K562 (cell line): Measurements from ENCODE around the gene ZNF768. TPM values are rescaled to one million over a fixed set of nuclear protein-coding genes. Genes with fewer than 3 reads are reported as not detected.

Experiments used
- ARNT ChIP-seq, 2 experiments: fragments of 450-650 bp; IDR thresholded peaks; 2 replicates each; pipeline ENCODE4 v1.6.1; 2016; ENCODE audit warnings: mild to moderate bottlenecking in 1 of 2
- CBFA2T3 ChIP-seq: fragments of 450-650 bp; IDR thresholded peaks from 2 replicates; pipeline ENCODE4 v1.6.1; 2017
- CGGBP1 ChIP-seq: fragments of 250-450 bp; sonication (Bioruptor Pico); IDR thresholded peaks from 2 replicates; pipeline ENCODE4 v1.9.0; 2021; ENCODE audit warnings: mild to moderate bottlenecking
- GTF2F1 ChIP-seq: IDR thresholded peaks from 2 replicates; pipeline ENCODE4 v1.6.1; 2011; ENCODE audit warnings: low read depth, low read length, improper control_type of control experiment
- L3MBTL2 ChIP-seq: fragments of 450-650 bp; IDR thresholded peaks from 2 replicates; pipeline ENCODE4 v1.6.1; 2016; ENCODE audit warnings: mild to moderate bottlenecking, moderate library complexity
- LEF1 ChIP-seq: fragments of 450-650 bp; IDR thresholded peaks from 2 replicates; pipeline ENCODE4 v1.6.1; 2016; ENCODE audit warnings: mild to moderate bottlenecking
- PHF21A ChIP-seq: fragments of 450-650 bp; IDR thresholded peaks from 2 replicates; pipeline ENCODE4 v1.6.1; 2017; ENCODE audit warnings: low read depth, borderline replicate concordance
- RBFOX2 ChIP-seq: fragments of 200-400 bp; formaldehyde crosslinking; IDR thresholded peaks from 2 replicates; pipeline ENCODE4 v1.6.1; 2017; ENCODE audit warnings: low read depth, mild to moderate bottlenecking, low read length, moderate library complexity
- RFX7 ChIP-seq: fragments of 250-450 bp; sonication (Bioruptor Pico); IDR thresholded peaks from 2 replicates; pipeline ENCODE4 v1.5.1; 2021; ENCODE audit warnings: mild to moderate bottlenecking
- SFPQ ChIP-seq: fragments of 200-400 bp; formaldehyde crosslinking; IDR thresholded peaks from 2 replicates; pipeline ENCODE4 v1.6.1; 2017; ENCODE audit warnings: mild to moderate bottlenecking, low read depth, low read length, moderate library complexity
- TCF3 ChIP-seq: sonication (generic); formaldehyde crosslinking; IDR thresholded peaks from 2 replicates; pipeline ENCODE4 v1.4.0; 2020; ENCODE audit warnings: mild to moderate bottlenecking, missing genetic modification reagents
- TFE3 ChIP-seq: fragments of 450-650 bp; formaldehyde crosslinking; IDR thresholded peaks from 2 replicates; pipeline ENCODE4 v1.4.0; 2020; ENCODE audit warnings: mild to moderate bottlenecking, mixed read lengths
- YY1 ChIP-seq, 3 experiments: IDR thresholded peaks; 2 replicates each; pipeline ENCODE4 v1.6.1; 2011; ENCODE audit warnings: low read length in 2 of 3, mild to moderate bottlenecking in 2 of 3, moderate library complexity in 2 of 3, borderline replicate concordance in 1 of 3, control low read depth in 1 of 3, low read depth in 1 of 3; ENCODE audit not compliant: insufficient read depth in 3 of 3, insufficient replicate concordance in 2 of 3, control insufficient read depth in 1 of 3, insufficient read length in 1 of 3; ENCODE audit errors: extremely low read depth in 1 of 3
- ZBTB34 ChIP-seq: fragments of 250-450 bp; sonication (Bioruptor Pico); IDR thresholded peaks from 2 replicates; pipeline ENCODE4 v1.8.0; 2021; ENCODE audit warnings: mild to moderate bottlenecking, moderate library complexity
- ZFX ChIP-seq: sonication (generic); formaldehyde crosslinking; IDR thresholded peaks from 2 replicates; pipeline ENCODE4 v1.8.0; 2022; ENCODE audit warnings: mild to moderate bottlenecking, missing genetic modification reagents, moderate library complexity
- ZNF121 ChIP-seq: sonication (generic); formaldehyde crosslinking; conservative IDR thresholded peaks from 2 replicates; pipeline ENCODE4 v1.8.0; 2022; ENCODE audit warnings: missing genetic modification reagents
- ZNF280B ChIP-seq: fragments of 250-450 bp; sonication (Bioruptor Pico); IDR thresholded peaks from 2 replicates; pipeline ENCODE4 v1.5.1; 2021; ENCODE audit warnings: mild to moderate bottlenecking
- ZNF316 ChIP-seq: fragments of 450-650 bp; IDR thresholded peaks from 2 replicates; pipeline ENCODE4 v1.6.1; 2016
- ZNF41 ChIP-seq: fragments of 250-450 bp; sonication (Bioruptor Pico); conservative IDR thresholded peaks from 2 replicates; pipeline ENCODE4 v1.4.0; 2020; ENCODE audit warnings: mild to moderate bottlenecking
- polyA plus RNA-seq, 8 experiments: library from polyadenylated mRNA; depleted of rRNA in 4 of 8; stranded (reverse) in 5 of 8; unstranded in 3 of 8; fragments of >200 nt; fragmentation: Nextera tagmentation in 2 of 8; fragmentation: Illumina TruSeq in 1 of 8; extraction: Ambion mirVana in 2 of 8; extraction: Trizol in 1 of 8; gene quantifications; 2 replicates each; pipeline versions ENCODE4 v1.2.1 to v1.2.3, GENCODE V29; 2011 to 2014; ENCODE audit warnings: inconsistent platforms in 1 of 8, missing spikeins in 1 of 8
- total RNA-seq, 7 experiments: library from RNA; depleted of rRNA in 6 of 7; stranded (reverse); fragments of >200 nt in 6 of 7; fragmentation: Illumina TruSeq in 2 of 7; extraction: Trizol in 2 of 7; gene quantifications; 2 replicates each; pipeline versions ENCODE4 v1.2.1 to v1.2.3, GENCODE V29; 2011 to 2021; ENCODE audit warnings: low replicate concordance in 1 of 7

Gene ZNF768
- total and polyA plus RNA-seq, 9 of the 15 experiments (the other 6 are each of a cell fraction or from before 2014, with no cell fraction given): 0.13 to 50.7 (median 26.9) TPM

- TF ChIP-seq YY1 (IDR thresholded peaks at IDR 0.05; ENCODE audit: borderline replicate concordance in 1 of 3, control insufficient read depth in 1 of 3, extremely low read depth in 1 of 3, insufficient read depth in 3 of 3, insufficient read length in 1 of 3, insufficient replicate concordance in 2 of 3, low read depth in 1 of 3, low read length in 2 of 3) (peak; percentile 80 to 99 (median 98)), RFX7 (CRISPR knock-in tag) (no peak), LEF1 (no peak), PHF21A (no peak), ZNF280B (CRISPR knock-in tag) (no peak), GTF2F1 (0 out of 2 replicates have a peak, but pooled peaks have one; percentile 13), RBFOX2 (peak; percentile 89), SFPQ (no peak), TFE3 (no peak), CGGBP1 (CRISPR knock-in tag) (no peak), TCF3 (CRISPR knock-in tag) (peak; percentile 37), ARNT (IDR thresholded peaks at IDR 0.05) (no peak), ZNF41 (CRISPR knock-in tag) (no peak), ZFX (peak; percentile 98), ZNF316 (no peak), L3MBTL2 (peak; percentile 72), ZBTB34 (CRISPR knock-in tag) (no peak), ZNF121 (CRISPR knock-in tag) (no peak), CBFA2T3 (no peak; the same call in 1 of the 2 replicates)
Observed at GRCh38 chr16:30557957-30558788, 31.8 kb upstream of the ZNF768 start, which contains the start of gene ZNF764 (continued).
